GM23338 (cell line): Measurements from ENCODE around the gene FAHD1. TPM values are rescaled to one million over a fixed set of nuclear protein-coding genes. Genes with fewer than 3 reads are reported as not detected.

Experiments
- ATAC-seq: fragments of 200-7000 bp; cut with Tn5 transposase; 3 replicates; pipeline ENCODE4 v1.9.1; 2020
- DNase-seq: peaks from one replicate; pipeline ENCODE4 v3.0.0-alpha.2; 2015; ENCODE audit warnings: low spot score
- H2AFZ ChIP-seq: fragments of 200-600 bp; sonication (generic); 2 replicates; pipeline ENCODE4 v1.8.0; 2016; ENCODE audit warnings: antibody characterized with exemption, mild to moderate bottlenecking, moderate library complexity
- H3F3A ChIP-seq: fragments of 200-600 bp; sonication (generic); replicated peaks from 2 replicates; pipeline ENCODE4 v1.8.0; 2017; ENCODE audit warnings: antibody characterized with exemption, mixed run types, low read depth
- H3K27ac ChIP-seq: fragments of 200-600 bp; sonication (generic); 2 replicates; pipeline ENCODE4 v1.6.1; 2016; ENCODE audit warnings: low read depth
- H3K27me3 ChIP-seq: fragments of 200-600 bp; sonication (generic); 2 replicates; pipeline ENCODE4 v1.8.0; 2016; ENCODE audit warnings: mild to moderate bottlenecking, mixed run types, moderate library complexity; ENCODE audit not compliant: insufficient read depth
- H3K36me3 ChIP-seq: fragments of 200-600 bp; sonication (generic); 2 replicates; pipeline ENCODE4 v1.8.0; 2016; ENCODE audit warnings: mild to moderate bottlenecking; ENCODE audit not compliant: insufficient read depth
- H3K4me1 ChIP-seq: fragments of 200-600 bp; sonication (generic); 2 replicates; pipeline ENCODE4 v1.8.0; 2016; ENCODE audit warnings: mild to moderate bottlenecking, moderate library complexity; ENCODE audit not compliant: insufficient read depth
- H3K4me2 ChIP-seq: fragments of 200-600 bp; sonication (generic); 2 replicates; pipeline ENCODE4 v1.7.1; 2017; ENCODE audit warnings: mixed run types
- H3K4me3 ChIP-seq: fragments of 200-600 bp; sonication (generic); 2 replicates; pipeline ENCODE4 v1.6.1; 2016; ENCODE audit warnings: mixed run types
- H3K79me2 ChIP-seq: fragments of 200-600 bp; sonication (generic); replicated peaks from 2 replicates; pipeline ENCODE4 v1.8.0; 2017; ENCODE audit warnings: mild to moderate bottlenecking; ENCODE audit not compliant: insufficient read depth
- H3K9me2 ChIP-seq: fragments of 200-600 bp; sonication (generic); 2 replicates; pipeline ENCODE4 v1.8.0; 2017; ENCODE audit not compliant: insufficient read depth
- H4K20me1 ChIP-seq: fragments of 200-600 bp; sonication (generic); replicated peaks from 2 replicates; pipeline ENCODE4 v1.8.0; 2017; ENCODE audit warnings: mild to moderate bottlenecking; ENCODE audit not compliant: insufficient read depth
- H3K27ac Mint-ChIP-seq: 2 replicates; pipeline ENCODE4 v1.8.0; 2020; ENCODE audit warnings: inconsistent platforms, mild to moderate bottlenecking, moderate library complexity, mixed read lengths
- H3K27me3 Mint-ChIP-seq: 3 replicates; pipeline ENCODE4 v1.8.0; 2022; ENCODE audit warnings: low read depth, mild to moderate bottlenecking, moderate library complexity, mixed read lengths, inconsistent platforms; ENCODE audit not compliant: insufficient read depth, poor library complexity
- H3K36me3 Mint-ChIP-seq: 3 replicates; pipeline ENCODE4 v1.8.0; 2021; ENCODE audit warnings: low read depth, mild to moderate bottlenecking, inconsistent platforms, moderate library complexity, mixed read lengths
- H3K4me1 Mint-ChIP-seq: 3 replicates; pipeline ENCODE4 v1.8.0; 2020; ENCODE audit warnings: mild to moderate bottlenecking, inconsistent platforms, mixed read lengths
- H3K4me3 Mint-ChIP-seq: 3 replicates; pipeline ENCODE4 v1.8.0; 2021; ENCODE audit warnings: moderate library complexity, mild to moderate bottlenecking, inconsistent platforms, mixed read lengths
- H3K9me3 Mint-ChIP-seq: 3 replicates; pipeline ENCODE4 v1.8.0; 2020; ENCODE audit warnings: moderate library complexity, mild to moderate bottlenecking, inconsistent platforms, mixed read lengths
- CREB1 ChIP-seq: fragments of 250-450 bp; sonication (Bioruptor Pico); IDR thresholded peaks from 2 replicates; pipeline ENCODE4 v1.5.0; 2020; ENCODE audit warnings: low read depth, mild to moderate bottlenecking, moderate library complexity
- EZH2 ChIP-seq: fragments of 200-600 bp; sonication (generic); IDR thresholded peaks from one replicate; pipeline ENCODE4 v1.8.0; 2017; ENCODE audit warnings: antibody characterized with exemption, mild to moderate bottlenecking, low read depth; ENCODE audit not compliant: unreplicated experiment
- JUNB ChIP-seq: IDR thresholded peaks from one replicate; pipeline ENCODE4 v1.6.1; 2016; ENCODE audit warnings: antibody characterized with exemption; ENCODE audit not compliant: unreplicated experiment
- NANOG ChIP-seq: IDR thresholded peaks from 2 replicates; pipeline ENCODE4 v1.6.1; 2016; ENCODE audit warnings: antibody characterized with exemption, borderline replicate concordance
- POLR2AphosphoS5 ChIP-seq: IDR thresholded peaks from 2 replicates; pipeline ENCODE4 v1.6.1; 2016; ENCODE audit warnings: antibody characterized with exemption, low read depth
- STAT1 ChIP-seq: IDR thresholded peaks from one replicate; pipeline ENCODE4 v1.6.1; 2016; ENCODE audit warnings: antibody characterized with exemption; ENCODE audit not compliant: unreplicated experiment
- ZNF114 ChIP-seq: fragments of 250-450 bp; sonication (Bioruptor Pico); IDR thresholded peaks from 2 replicates; pipeline ENCODE4 v1.5.0; 2020; ENCODE audit warnings: mild to moderate bottlenecking, moderate library complexity
- ZNF331 ChIP-seq: fragments of 250-450 bp; sonication (Bioruptor Pico); IDR thresholded peaks from 2 replicates; pipeline ENCODE4 v1.5.0; 2020; ENCODE audit warnings: low read depth, mild to moderate bottlenecking, moderate library complexity
- ZNF462 ChIP-seq: fragments of 250-450 bp; sonication (Bioruptor Pico); IDR thresholded peaks from 2 replicates; pipeline ENCODE4 v1.5.0; 2020; ENCODE audit warnings: mild to moderate bottlenecking, moderate library complexity
- polyA plus RNA-seq: library from polyadenylated mRNA; unstranded; fragments of >200 nt; fragmentation: Nextera tagmentation; extraction: Ambion mirVana; gene quantifications from 2 replicates; pipeline ENCODE4 v1.2.1, GENCODE V29; 2016
- total RNA-seq: library from RNA; depleted of rRNA; stranded (reverse); fragments of >200 nt; shearing (Covaris generic); gene quantifications from 2 replicates; pipeline ENCODE4 v1.2.3, GENCODE V29; 2014
- TF ChIP-seq, protein P1 (sequence below): IDR thresholded peaks from 2 replicates; pipeline ENCODE4 v1.6.1; 2016; ENCODE audit warnings: antibody characterized with exemption
- TF ChIP-seq, protein P2 (sequence below): IDR thresholded peaks from one replicate; pipeline ENCODE4 v1.6.1; 2018; ENCODE audit warnings: antibody characterized with exemption; ENCODE audit not compliant: unreplicated experiment
- TF ChIP-seq, protein P3 (sequence below), 2 experiments: fragments of 200-600 bp in 1 of 2; sonication (generic) in 1 of 2; conservative IDR thresholded peaks; 2 replicates each; pipeline versions ENCODE4 v1.5.1 to v1.6.1; 2016 to 2017; ENCODE audit warnings: antibody characterized with exemption in 2 of 2, low read depth in 2 of 2, mild to moderate bottlenecking in 2 of 2, moderate library complexity in 1 of 2

The FAHD1 gene
- total and polyA plus RNA-seq, 2 experiments from 2014 or later = 21.0 to 23.9 TPM

GRCh38 chr16:1810106-1810505, 16.9 kb upstream of the FAHD1 start:
- no peak overlapping the region for H3K27ac Mint-ChIP-seq

More at GRCh38 chr16:1810106-1810505, 16.9 kb upstream of the FAHD1 start:
- TF ChIP-seq CREB1 (CRISPR knock-in tag) = no peak
- no peak for TF ChIP-seq JUNB
- TF ChIP-seq POLR2AphosphoS5 = no peak
- no peak for TF ChIP-seq ZNF114 (CRISPR knock-in tag)
- no peak for TF ChIP-seq STAT1
- TF ChIP-seq ZNF331 (CRISPR knock-in tag) = no peak
- TF ChIP-seq, protein P1, sequence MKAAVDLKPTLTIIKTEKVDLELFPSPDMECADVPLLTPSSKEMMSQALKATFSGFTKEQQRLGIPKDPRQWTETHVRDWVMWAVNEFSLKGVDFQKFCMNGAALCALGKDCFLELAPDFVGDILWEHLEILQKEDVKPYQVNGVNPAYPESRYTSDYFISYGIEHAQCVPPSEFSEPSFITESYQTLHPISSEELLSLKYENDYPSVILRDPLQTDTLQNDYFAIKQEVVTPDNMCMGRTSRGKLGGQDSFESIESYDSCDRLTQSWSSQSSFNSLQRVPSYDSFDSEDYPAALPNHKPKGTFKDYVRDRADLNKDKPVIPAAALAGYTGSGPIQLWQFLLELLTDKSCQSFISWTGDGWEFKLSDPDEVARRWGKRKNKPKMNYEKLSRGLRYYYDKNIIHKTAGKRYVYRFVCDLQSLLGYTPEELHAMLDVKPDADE = no peak
- TF ChIP-seq ZNF462 (CRISPR knock-in tag) = no peak
- no peak for TF ChIP-seq NANOG
- TF ChIP-seq, protein P2, sequence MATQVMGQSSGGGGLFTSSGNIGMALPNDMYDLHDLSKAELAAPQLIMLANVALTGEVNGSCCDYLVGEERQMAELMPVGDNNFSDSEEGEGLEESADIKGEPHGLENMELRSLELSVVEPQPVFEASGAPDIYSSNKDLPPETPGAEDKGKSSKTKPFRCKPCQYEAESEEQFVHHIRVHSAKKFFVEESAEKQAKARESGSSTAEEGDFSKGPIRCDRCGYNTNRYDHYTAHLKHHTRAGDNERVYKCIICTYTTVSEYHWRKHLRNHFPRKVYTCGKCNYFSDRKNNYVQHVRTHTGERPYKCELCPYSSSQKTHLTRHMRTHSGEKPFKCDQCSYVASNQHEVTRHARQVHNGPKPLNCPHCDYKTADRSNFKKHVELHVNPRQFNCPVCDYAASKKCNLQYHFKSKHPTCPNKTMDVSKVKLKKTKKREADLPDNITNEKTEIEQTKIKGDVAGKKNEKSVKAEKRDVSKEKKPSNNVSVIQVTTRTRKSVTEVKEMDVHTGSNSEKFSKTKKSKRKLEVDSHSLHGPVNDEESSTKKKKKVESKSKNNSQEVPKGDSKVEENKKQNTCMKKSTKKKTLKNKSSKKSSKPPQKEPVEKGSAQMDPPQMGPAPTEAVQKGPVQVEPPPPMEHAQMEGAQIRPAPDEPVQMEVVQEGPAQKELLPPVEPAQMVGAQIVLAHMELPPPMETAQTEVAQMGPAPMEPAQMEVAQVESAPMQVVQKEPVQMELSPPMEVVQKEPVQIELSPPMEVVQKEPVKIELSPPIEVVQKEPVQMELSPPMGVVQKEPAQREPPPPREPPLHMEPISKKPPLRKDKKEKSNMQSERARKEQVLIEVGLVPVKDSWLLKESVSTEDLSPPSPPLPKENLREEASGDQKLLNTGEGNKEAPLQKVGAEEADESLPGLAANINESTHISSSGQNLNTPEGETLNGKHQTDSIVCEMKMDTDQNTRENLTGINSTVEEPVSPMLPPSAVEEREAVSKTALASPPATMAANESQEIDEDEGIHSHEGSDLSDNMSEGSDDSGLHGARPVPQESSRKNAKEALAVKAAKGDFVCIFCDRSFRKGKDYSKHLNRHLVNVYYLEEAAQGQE = no peak
- TF ChIP-seq, protein P3, sequence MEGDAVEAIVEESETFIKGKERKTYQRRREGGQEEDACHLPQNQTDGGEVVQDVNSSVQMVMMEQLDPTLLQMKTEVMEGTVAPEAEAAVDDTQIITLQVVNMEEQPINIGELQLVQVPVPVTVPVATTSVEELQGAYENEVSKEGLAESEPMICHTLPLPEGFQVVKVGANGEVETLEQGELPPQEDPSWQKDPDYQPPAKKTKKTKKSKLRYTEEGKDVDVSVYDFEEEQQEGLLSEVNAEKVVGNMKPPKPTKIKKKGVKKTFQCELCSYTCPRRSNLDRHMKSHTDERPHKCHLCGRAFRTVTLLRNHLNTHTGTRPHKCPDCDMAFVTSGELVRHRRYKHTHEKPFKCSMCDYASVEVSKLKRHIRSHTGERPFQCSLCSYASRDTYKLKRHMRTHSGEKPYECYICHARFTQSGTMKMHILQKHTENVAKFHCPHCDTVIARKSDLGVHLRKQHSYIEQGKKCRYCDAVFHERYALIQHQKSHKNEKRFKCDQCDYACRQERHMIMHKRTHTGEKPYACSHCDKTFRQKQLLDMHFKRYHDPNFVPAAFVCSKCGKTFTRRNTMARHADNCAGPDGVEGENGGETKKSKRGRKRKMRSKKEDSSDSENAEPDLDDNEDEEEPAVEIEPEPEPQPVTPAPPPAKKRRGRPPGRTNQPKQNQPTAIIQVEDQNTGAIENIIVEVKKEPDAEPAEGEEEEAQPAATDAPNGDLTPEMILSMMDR (conservative IDR thresholded peaks at IDR 0.05; ENCODE audit: low read depth in 2 of 2) = no peak
- TF ChIP-seq EZH2 = no peak
- no peaks in the 10 kb centered on the region for H3K4me1 ChIP-seq
- H2AFZ ChIP-seq = no peak overlapping the region
- no peaks in the 10 kb centered on the region for H3K9me2 ChIP-seq
- no peaks in the 10 kb centered on the region for H3K36me3 ChIP-seq
- H3K27me3 ChIP-seq = no peaks in the 10 kb centered on the region
- ATAC-seq (no peak), DNase-seq (no peak)
- H3K27me3 Mint-ChIP-seq = peaks cover 4% of the 10 kb centered on the region
- no peak overlapping the region for H3K4me2 ChIP-seq
- peaks cover 29% of the 10 kb centered on the region for H3K36me3 Mint-ChIP-seq
- H3K4me3 Mint-ChIP-seq = no peak overlapping the region
- H3K4me3 ChIP-seq = no peak overlapping the region
- no peaks in the 10 kb centered on the region; the same call in 1 of the 2 replicates for H3K79me2 ChIP-seq
- no peaks in the 10 kb centered on the region; the same call in 1 of the 2 replicates for H4K20me1 ChIP-seq
- no peak overlapping the region for H3K27ac ChIP-seq
- no peaks in the 10 kb centered on the region; the same call in 1 of the 2 replicates for H3F3A ChIP-seq
- peaks cover 9% of the 10 kb centered on the region; the same call in 2 of the 3 replicates for H3K9me3 Mint-ChIP-seq
- no peaks in the 10 kb centered on the region for H3K4me1 Mint-ChIP-seq
